IMR-90 (cell line): ENCODE data around the gene CCDC150. TPM values are rescaled to one million over a fixed set of nuclear protein-coding genes. Genes with fewer than 3 reads are reported as not detected.
A peak's percentile ranks its signal among the peaks of the same experiment; 100 is the strongest.

ENCODE experiments used
- ATAC-seq: fragments of 200-7000 bp; cut with Tn5 transposase; 2 replicates; pipeline ENCODE4 v1.9.1; 2020; ENCODE audit warnings: low read depth, mild to moderate bottlenecking, moderate library complexity
- BruUV-seq: library from RNA; stranded (reverse); fragments of 400-500 nt; replicated peaks from 2 replicates; lab custom pipeline; 2021; lab: Mats Ljungman, UMichigan
- CTCF ChIA-PET: fragments of 300-600 bp; formaldehyde crosslinking; extraction: SDS; loops from one replicate; lab custom pipeline; 2021; ENCODE audit warnings: antibody characterized with exemption; lab: Yijun Ruan, JAX
- POLR2A ChIA-PET: fragments of 300-600 bp; sonication (Branson Sonifier 250); formaldehyde crosslinking; loops from one replicate; lab custom pipeline; 2022; ENCODE audit warnings: antibody characterized with exemption; ENCODE audit not compliant: unreplicated experiment; lab: Charles Lee
- DNase-seq: peaks from one replicate; pipeline ENCODE4 v3.0.0; 2013
- H2AFZ ChIP-seq: replicated peaks from 2 replicates; pipeline ENCODE3; 2013; ENCODE audit warnings: low read length, mild to moderate bottlenecking; ENCODE audit not compliant: poor library complexity
- H2AK5ac ChIP-seq: 2 replicates; pipeline ENCODE4 v1.6.1; 2013; ENCODE audit warnings: low read depth, low read length, inconsistent platforms
- H2AK9ac ChIP-seq: replicated peaks from 2 replicates; pipeline ENCODE3; 2013; ENCODE audit warnings: mild to moderate bottlenecking, low read depth, low read length, moderate library complexity; ENCODE audit not compliant: poor library complexity
- H2BK120ac ChIP-seq: 2 replicates; pipeline ENCODE4 v1.6.1; 2013; ENCODE audit warnings: low read depth, low read length, inconsistent platforms
- H2BK15ac ChIP-seq: 3 replicates; pipeline ENCODE4 v1.6.1; 2013; ENCODE audit warnings: low read depth, low read length, inconsistent platforms
- H2BK20ac ChIP-seq: 2 replicates; pipeline ENCODE4 v1.6.1; 2013; ENCODE audit warnings: low read depth, mild to moderate bottlenecking, inconsistent platforms, low read length, moderate library complexity
- H2BK5ac ChIP-seq: 2 replicates; pipeline ENCODE4 v1.6.1; 2013; ENCODE audit warnings: mild to moderate bottlenecking, low read depth, low read length, inconsistent platforms; ENCODE audit not compliant: poor library complexity, severe bottlenecking
- H3K14ac ChIP-seq: replicated peaks from 2 replicates; pipeline ENCODE4 v1.6.1; 2013; ENCODE audit warnings: low read depth, low read length, inconsistent platforms
- H3K18ac ChIP-seq: 2 replicates; pipeline ENCODE4 v1.6.1; 2013; ENCODE audit warnings: low read depth, low read length, control low read depth
- H3K23ac ChIP-seq: 2 replicates; pipeline ENCODE4 v1.6.1; 2013; ENCODE audit warnings: low read depth, low read length, inconsistent platforms
- H3K27ac ChIP-seq: 2 replicates; pipeline ENCODE4 v1.5.1; 2013; ENCODE audit warnings: mild to moderate bottlenecking, control low read depth, low read length; ENCODE audit not compliant: insufficient read depth
- H3K27me3 ChIP-seq: 2 replicates; pipeline ENCODE4 v1.6.1; 2013; ENCODE audit warnings: low read length; ENCODE audit not compliant: control insufficient read depth, insufficient read depth
- H3K36me3 ChIP-seq: 2 replicates; pipeline ENCODE4 v1.6.1; 2013; ENCODE audit warnings: low read length, mixed read lengths; ENCODE audit not compliant: control insufficient read depth, insufficient read depth
- H3K4ac ChIP-seq: 2 replicates; pipeline ENCODE4 v1.6.1; 2013; ENCODE audit warnings: low read depth, low read length, inconsistent platforms
- H3K4me1 ChIP-seq: 2 replicates; pipeline ENCODE4 v1.6.1; 2013; ENCODE audit warnings: low read length, mixed read lengths; ENCODE audit not compliant: control insufficient read depth, insufficient read depth
- H3K4me2 ChIP-seq: 2 replicates; pipeline ENCODE4 v1.6.1; 2013; ENCODE audit warnings: low read depth, mild to moderate bottlenecking, control low read depth, low read length, moderate library complexity
- H3K4me3 ChIP-seq: 2 replicates; pipeline ENCODE4 v1.5.1; 2013; ENCODE audit warnings: low read depth, mild to moderate bottlenecking, control low read depth, low read length, moderate library complexity; ENCODE audit not compliant: insufficient read depth
- H3K56ac ChIP-seq: 2 replicates; pipeline ENCODE4 v1.6.1; 2013; ENCODE audit warnings: low read length, inconsistent platforms; ENCODE audit not compliant: insufficient read depth; ENCODE audit errors: extremely low read depth
- H3K79me1 ChIP-seq, 2 experiments: 2 replicates each; pipeline ENCODE4 v1.6.1; 2013; ENCODE audit warnings: low read length in 2 of 2, inconsistent platforms in 1 of 2, low read depth in 1 of 2
- H3K9ac ChIP-seq: 2 replicates; pipeline ENCODE4 v1.6.1; 2013; ENCODE audit warnings: low read depth, low read length, control low read depth
- H3K9me1 ChIP-seq: 2 replicates; pipeline ENCODE4 v1.6.1; 2013; ENCODE audit warnings: low read length, inconsistent platforms; ENCODE audit not compliant: insufficient read depth
- H3K9me3 ChIP-seq: 2 replicates; pipeline ENCODE4 v1.6.1; 2013; ENCODE audit warnings: low read length; ENCODE audit not compliant: control insufficient read depth, insufficient read depth
- H4K20me1 ChIP-seq: 2 replicates; pipeline ENCODE4 v1.6.1; 2013; ENCODE audit warnings: low read length, inconsistent platforms; ENCODE audit not compliant: insufficient read depth
- H4K5ac ChIP-seq: 2 replicates; pipeline ENCODE4 v1.6.1; 2013; ENCODE audit warnings: mild to moderate bottlenecking, low read depth, low read length, control low read depth
- H4K8ac ChIP-seq, 2 experiments: 2 replicates each; pipeline ENCODE4 v1.6.1; 2013; ENCODE audit warnings: low read depth in 2 of 2, low read length in 2 of 2, control low read depth in 1 of 2, inconsistent platforms in 1 of 2
- H4K91ac ChIP-seq: 2 replicates; pipeline ENCODE4 v1.6.1; 2013; ENCODE audit warnings: low read depth, low read length, inconsistent platforms; ENCODE audit not compliant: insufficient read depth
- BHLHE40 ChIP-seq: fragments of 150-350 bp; IDR thresholded peaks from 2 replicates; pipeline ENCODE4 v1.6.1; 2016; ENCODE audit warnings: mild to moderate bottlenecking, low read depth, low read length
- CEBPB ChIP-seq: IDR thresholded peaks from 2 replicates; pipeline ENCODE4 v1.6.1; 2012; ENCODE audit warnings: low read depth, low read length, improper control_type of control experiment
- FOS ChIP-seq: fragments of 150-350 bp; IDR thresholded peaks from 2 replicates; pipeline ENCODE4 v1.6.1; 2016; ENCODE audit warnings: low read depth, low read length
- MAZ ChIP-seq: IDR thresholded peaks from 2 replicates; pipeline ENCODE4 v1.6.1; 2012; ENCODE audit warnings: low read depth, mild to moderate bottlenecking, low read length, improper control_type of control experiment, moderate library complexity, borderline replicate concordance
- MXI1 ChIP-seq: IDR thresholded peaks from 2 replicates; pipeline ENCODE4 v1.6.1; 2012; ENCODE audit warnings: low read depth, mild to moderate bottlenecking, low read length, moderate library complexity, borderline replicate concordance
- NFE2L2 ChIP-seq: fragments of 150-350 bp; IDR thresholded peaks from 2 replicates; pipeline ENCODE4 v1.6.1; 2016; ENCODE audit warnings: low read depth, mild to moderate bottlenecking, low read length
- POLR2A ChIP-seq: IDR thresholded peaks from 2 replicates; pipeline ENCODE4 v1.6.1; 2012; ENCODE audit warnings: mild to moderate bottlenecking, low read depth, low read length
- RAD21 ChIP-seq: IDR thresholded peaks from 2 replicates; pipeline ENCODE4 v1.6.1; 2012; ENCODE audit warnings: low read length, improper control_type of control experiment
- RCOR1 ChIP-seq: IDR thresholded peaks from 2 replicates; pipeline ENCODE4 v1.6.1; 2012; ENCODE audit warnings: mild to moderate bottlenecking, low read length, improper control_type of control experiment; ENCODE audit not compliant: insufficient replicate concordance
- SMC3 ChIP-seq: fragments of 150-350 bp; IDR thresholded peaks from 2 replicates; pipeline ENCODE4 v1.6.1; 2016; ENCODE audit warnings: low read depth, mild to moderate bottlenecking, antibody characterized with exemption, low read length, moderate library complexity
- WGBS, 2 experiments: methylation state at CpG; one replicate each; pipeline versions ENCODE4 v1.1.5 to v1.1.7; 2013; ENCODE audit warnings: missing lambda C conversion rate in 2 of 2; ENCODE audit not compliant: insufficient read length in 1 of 2; ENCODE audit errors: extremely low coverage in 2 of 2; 5-methylcytosine and 5-hydroxymethylcytosine counted together
- dilution Hi-C: fragments of 300-500 bp; cut with HindIII; formaldehyde crosslinking; loops from one replicate; pipeline ENCODE4 v1.14.3; 2018; ENCODE audit warnings: low sequenced_read_pairs; ENCODE audit not compliant: unreplicated experiment
- in situ Hi-C: fragments of 300-500 bp; cut with MboI; formaldehyde crosslinking; loops from 3 replicates; pipeline ENCODE4 v1.14.3; 2019; ENCODE audit warnings: low sequenced_read_pairs, inconsistent platforms, mixed read lengths
- intact Hi-C: fragments of 100-400 bp; cut with micrococcal nuclease; formaldehyde crosslinking; loops from 2 replicates; pipeline ENCODE4 v1.10.0; 2022
- polyA plus RNA-seq, 3 experiments: library from polyadenylated mRNA; depleted of rRNA; stranded (reverse); fragments of >200 nt; gene quantifications; 2 replicates each; pipeline ENCODE4 v1.2.3, GENCODE V29; 2012; ENCODE audit warnings: low replicate concordance in 1 of 3
- total RNA-seq: library from RNA; depleted of rRNA; stranded (reverse); fragments of >200 nt; gene quantifications from 2 replicates; pipeline ENCODE4 v1.2.3, GENCODE V29; 2012
- TF ChIP-seq, protein P1 (sequence below): fragments of 150-350 bp; IDR thresholded peaks from 2 replicates; pipeline ENCODE4 v1.6.1; 2016; ENCODE audit warnings: low read depth, mild to moderate bottlenecking, low read length, moderate library complexity, borderline replicate concordance
- TF ChIP-seq, protein P2 (sequence below): fragments of 150-350 bp; IDR thresholded peaks from 2 replicates; pipeline ENCODE4 v1.6.1; 2017; ENCODE audit warnings: mild to moderate bottlenecking, antibody characterized with exemption, low read length, low read depth

CCDC150 gene
- total and polyA plus RNA-seq, 2 of the 4 experiments (the other 2 are of a cell fraction): 3.8 to 4.3 TPM

DNA sequence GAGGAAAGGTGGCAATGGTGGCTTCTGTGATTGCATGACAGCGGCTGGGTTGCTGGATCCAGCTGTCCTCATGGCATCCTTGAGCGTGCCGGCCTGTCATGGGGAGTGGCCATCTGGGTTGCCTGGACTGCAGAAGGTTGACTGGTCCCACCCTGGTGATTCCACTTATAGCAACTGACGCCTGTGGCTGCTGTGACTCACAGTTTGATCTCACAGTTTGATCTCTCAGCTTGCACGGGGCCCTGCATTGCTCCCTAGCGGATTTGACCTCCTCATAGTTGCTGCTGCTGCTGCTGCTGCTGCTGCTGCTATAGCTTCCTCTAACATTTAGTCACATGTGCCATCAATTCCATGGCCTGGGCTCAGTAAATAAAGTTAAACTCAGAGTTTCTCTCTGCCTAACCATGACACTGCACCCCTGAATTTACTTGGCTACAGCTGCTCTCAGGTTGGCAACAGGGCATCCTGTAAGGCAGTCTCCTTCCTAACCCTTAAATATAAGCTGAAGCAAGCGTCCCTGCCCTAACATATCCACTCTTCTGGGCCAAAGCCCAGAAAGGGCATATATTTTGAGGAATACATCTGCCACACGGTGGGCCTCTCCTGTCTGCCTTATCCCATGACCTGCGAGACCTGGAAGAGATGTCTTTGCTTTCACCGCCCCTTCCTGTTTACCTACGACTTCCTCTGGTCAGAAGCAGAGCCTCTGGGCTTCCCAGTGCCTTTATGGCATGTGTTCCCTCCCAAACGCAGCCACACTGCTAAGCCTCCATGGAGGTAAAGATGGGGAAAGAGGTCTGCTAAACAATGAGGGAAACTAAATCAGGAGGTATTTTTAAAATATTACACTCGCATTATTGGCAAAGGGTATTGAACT lies 37.8 kb upstream of the CCDC150 start:
- Histone ChIP-seq H3K79me1 (no peaks in the 10 kb centered on the region; a peak in 1 of 4 replicates), H3K4me1 (peaks cover 5% of the 10 kb centered on the region), H3K27me3 (no peaks in the 10 kb centered on the region), H4K91ac (peak overlapping the region; percentile 46), H4K8ac (peak overlapping the region; percentile 67 to 74; a peak in 2 of 4 replicates), H3K56ac (peak overlapping the region; percentile 13; the same call in 1 of the 2 replicates), H2BK15ac (peak overlapping the region; percentile 42; the same call in 2 of the 3 replicates), H3K36me3 (no peaks in the 10 kb centered on the region), H2AK9ac (peak overlapping the region; percentile 47), H3K14ac (peak overlapping the region; percentile 68; the same call in 1 of the 2 replicates), H3K27ac (peak overlapping the region; percentile 14; the same call in 1 of the 2 replicates), H2BK5ac (peak overlapping the region; percentile 64), H2AFZ (peak overlapping the region; percentile 79), H2AK5ac (peak overlapping the region; percentile 52; the same call in 1 of the 2 replicates), H3K4me2 (0 out of 2 replicates have a peak overlapping the region, but pooled peaks have one; percentile 11), H3K23ac (peak overlapping the region; percentile 72), H3K9me1 (peaks cover 12% of the 10 kb centered on the region), H3K9me3 (no peaks in the 10 kb centered on the region), H4K5ac (peak overlapping the region; percentile 26; the same call in 1 of the 2 replicates), H2BK120ac (peak overlapping the region; percentile 77), H3K18ac (peak overlapping the region; percentile 28; the same call in 1 of the 2 replicates), H3K4ac (peak overlapping the region; percentile 70), H3K9ac (no peak overlapping the region), H4K20me1 (no peaks in the 10 kb centered on the region), H3K4me3 (no peak overlapping the region), H2BK20ac (peak overlapping the region; percentile 30)
- ATAC-seq: peak; percentile 97
- WGBS, 2 experiments: 20% methylated on average over 7 of the region's 13 CpGs; no CpG with 5 or more reads in 1 of the 2 experiments
- POLR2A ChIA-PET: no interaction called here
- dilution Hi-C loops: no loop called here
- peak; percentile 97 for DNase-seq
- TF ChIP-seq MAZ: no peak
- no peak; the same call in 1 of the 2 replicates for TF ChIP-seq NFE2L2
- peak; percentile 14; the same call in 1 of the 2 replicates for TF ChIP-seq RAD21
- TF ChIP-seq, protein P1, sequence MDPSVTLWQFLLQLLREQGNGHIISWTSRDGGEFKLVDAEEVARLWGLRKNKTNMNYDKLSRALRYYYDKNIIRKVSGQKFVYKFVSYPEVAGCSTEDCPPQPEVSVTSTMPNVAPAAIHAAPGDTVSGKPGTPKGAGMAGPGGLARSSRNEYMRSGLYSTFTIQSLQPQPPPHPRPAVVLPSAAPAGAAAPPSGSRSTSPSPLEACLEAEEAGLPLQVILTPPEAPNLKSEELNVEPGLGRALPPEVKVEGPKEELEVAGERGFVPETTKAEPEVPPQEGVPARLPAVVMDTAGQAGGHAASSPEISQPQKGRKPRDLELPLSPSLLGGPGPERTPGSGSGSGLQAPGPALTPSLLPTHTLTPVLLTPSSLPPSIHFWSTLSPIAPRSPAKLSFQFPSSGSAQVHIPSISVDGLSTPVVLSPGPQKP: no peak
- peak; percentile 51 for TF ChIP-seq RCOR1
- peak; percentile 81 for TF ChIP-seq BHLHE40
- peak; percentile 17; the same call in 1 of the 2 replicates for TF ChIP-seq CEBPB
- TF ChIP-seq, protein P2, sequence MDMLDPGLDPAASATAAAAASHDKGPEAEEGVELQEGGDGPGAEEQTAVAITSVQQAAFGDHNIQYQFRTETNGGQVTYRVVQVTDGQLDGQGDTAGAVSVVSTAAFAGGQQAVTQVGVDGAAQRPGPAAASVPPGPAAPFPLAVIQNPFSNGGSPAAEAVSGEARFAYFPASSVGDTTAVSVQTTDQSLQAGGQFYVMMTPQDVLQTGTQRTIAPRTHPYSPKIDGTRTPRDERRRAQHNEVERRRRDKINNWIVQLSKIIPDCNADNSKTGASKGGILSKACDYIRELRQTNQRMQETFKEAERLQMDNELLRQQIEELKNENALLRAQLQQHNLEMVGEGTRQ: peak; percentile 73
- peak; percentile 54; the same call in 1 of the 2 replicates for TF ChIP-seq POLR2A
- TF ChIP-seq SMC3: no peak
- TF ChIP-seq MXI1: peak; percentile 90
- peak; percentile 79 for TF ChIP-seq FOS
- in situ Hi-C loops: no loop called here
- no TSS peak for BruUV-seq
- intact Hi-C loops: no loop called here
- CTCF ChIA-PET: interaction anchor here (2.2 kb wide), 1 partner anchor 10 kb away, joined by 15 read pairs; the partner anchor contains the start of gene HECW2
